OCI-LY1 (cell line): Measurements from ENCODE around the gene PARVG.

ENCODE experiments used
- H2AFZ ChIP-seq: fragments of 200-600 bp; sonication (generic), shearing (Covaris generic); 2 replicates; pipeline ENCODE4 v1.6.0; 2014; ENCODE audit warnings: antibody characterized with exemption, mild to moderate bottlenecking, low read length
- H3F3A ChIP-seq: fragments of 200-600 bp; sonication (generic), shearing (Covaris generic); 2 replicates; pipeline ENCODE4 v1.6.0; 2014; ENCODE audit warnings: mild to moderate bottlenecking, antibody characterized with exemption, low read length, moderate library complexity; ENCODE audit not compliant: insufficient read depth
- H3K27ac ChIP-seq: fragments of 200-600 bp; sonication (generic); 2 replicates; pipeline ENCODE4 v1.5.1; 2014; ENCODE audit warnings: low read length, mixed run types, mild to moderate bottlenecking, low read depth; ENCODE audit not compliant: poor library complexity, severe bottlenecking
- H3K27me3 ChIP-seq: fragments of 200-600 bp; sonication (generic); 2 replicates; pipeline ENCODE4 v1.6.0; 2014; ENCODE audit warnings: antibody characterized with exemption, mild to moderate bottlenecking, low read length, moderate library complexity; ENCODE audit not compliant: insufficient read depth
- H3K36me3 ChIP-seq: fragments of 200-600 bp; sonication (generic); 2 replicates; pipeline ENCODE4 v1.6.1; 2014; ENCODE audit warnings: mild to moderate bottlenecking, antibody characterized with exemption, low read length, moderate library complexity, mixed read lengths; ENCODE audit not compliant: insufficient read depth
- H3K4me1 ChIP-seq: fragments of 200-600 bp; sonication (generic); 2 replicates; pipeline ENCODE4 v1.5.1; 2014; ENCODE audit warnings: mild to moderate bottlenecking, low read length, moderate library complexity; ENCODE audit not compliant: insufficient read depth, severe bottlenecking
- H3K4me2 ChIP-seq: fragments of 200-600 bp; sonication (generic), shearing (Covaris generic); 2 replicates; pipeline ENCODE4 v1.6.1; 2014; ENCODE audit warnings: low read length
- H3K4me3 ChIP-seq: fragments of 200-600 bp; sonication (generic); 2 replicates; pipeline ENCODE4 v1.5.1; 2014; ENCODE audit warnings: low read length, low read depth, mild to moderate bottlenecking, mixed read lengths; ENCODE audit not compliant: poor library complexity, severe bottlenecking
- H3K79me2 ChIP-seq: fragments of 200-600 bp; shearing (Covaris generic); 2 replicates; pipeline ENCODE4 v1.6.1; 2016; ENCODE audit warnings: mixed run types, low read length, mixed read lengths; ENCODE audit not compliant: insufficient read depth
- H3K9ac ChIP-seq: fragments of 200-600 bp; sonication (generic), shearing (Covaris generic); 2 replicates; pipeline ENCODE4 v1.6.1; 2014; ENCODE audit warnings: mild to moderate bottlenecking, low read length, mixed read lengths
- H3K9me2 ChIP-seq: fragments of 200-600 bp; sonication (generic), shearing (Covaris generic); 2 replicates; pipeline ENCODE4 v1.6.1; 2014; ENCODE audit warnings: low read depth, mild to moderate bottlenecking, low read length, mixed read lengths
- H3K9me3 ChIP-seq: fragments of 200-600 bp; shearing (Covaris generic); 2 replicates; pipeline ENCODE4 v1.6.1; 2014; ENCODE audit warnings: low read length, mixed read lengths
- H4K20me1 ChIP-seq: fragments of 200-600 bp; sonication (generic), shearing (Covaris generic); 2 replicates; pipeline ENCODE4 v1.6.0; 2016; ENCODE audit warnings: mild to moderate bottlenecking, low read length; ENCODE audit not compliant: insufficient read depth
- EZH2 ChIP-seq: fragments of 200-600 bp; sonication (generic), shearing (Covaris generic); IDR thresholded peaks from 2 replicates; pipeline ENCODE4 v1.8.0; 2017; ENCODE audit warnings: borderline replicate concordance, mixed run types, mild to moderate bottlenecking, antibody characterized with exemption, low read length, moderate library complexity, mixed read lengths
- TF ChIP-seq, protein P1 (sequence below): fragments of 200-600 bp; sonication (generic), shearing (Covaris generic); IDR thresholded peaks from 2 replicates; pipeline ENCODE4 v1.5.1; 2017; ENCODE audit warnings: mild to moderate bottlenecking, antibody characterized with exemption, low read length, moderate library complexity, mixed read lengths

Gene PARVG

DNA sequence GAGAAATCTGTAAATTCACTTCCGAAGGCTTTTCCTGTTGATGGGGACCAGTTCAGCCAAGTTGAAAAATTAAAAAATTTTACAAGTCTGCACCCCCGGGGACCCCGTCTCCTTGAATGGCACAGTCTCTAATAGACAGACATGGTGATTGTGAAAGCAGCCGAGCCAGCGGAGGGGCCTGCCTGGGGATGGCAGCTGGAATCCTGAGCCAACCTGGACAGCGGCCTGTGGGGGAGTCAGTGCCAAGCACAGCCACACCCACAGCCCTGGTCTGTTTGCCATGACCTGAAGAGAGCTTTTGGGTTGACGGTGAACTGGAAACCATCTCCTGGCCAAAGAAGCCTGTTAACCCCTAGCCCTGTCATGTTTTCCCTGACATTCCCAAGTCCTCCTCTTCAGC lies 64.7 kb downstream of the PARVG start:
- Histone ChIP-seq H3K79me2 (no peaks in the 10 kb centered on the region), H3K4me2 (no peak overlapping the region), H2AFZ (no peak overlapping the region), H3K27ac (no peak overlapping the region), H3K9me2 (no peaks in the 10 kb centered on the region), H4K20me1 (no peaks in the 10 kb centered on the region), H3K4me1 (no peaks in the 10 kb centered on the region), H3K27me3 (peaks cover 4% of the 10 kb centered on the region; the same call in 1 of the 2 replicates), H3K4me3 (no peak overlapping the region), H3K9me3 (0 out of 2 replicates have a peak, but pooled peaks cover 4% of the 10 kb centered on the region), H3F3A (no peaks in the 10 kb centered on the region), H3K36me3 (no peaks in the 10 kb centered on the region), H3K9ac (no peak overlapping the region)
- TF ChIP-seq, protein P1, sequence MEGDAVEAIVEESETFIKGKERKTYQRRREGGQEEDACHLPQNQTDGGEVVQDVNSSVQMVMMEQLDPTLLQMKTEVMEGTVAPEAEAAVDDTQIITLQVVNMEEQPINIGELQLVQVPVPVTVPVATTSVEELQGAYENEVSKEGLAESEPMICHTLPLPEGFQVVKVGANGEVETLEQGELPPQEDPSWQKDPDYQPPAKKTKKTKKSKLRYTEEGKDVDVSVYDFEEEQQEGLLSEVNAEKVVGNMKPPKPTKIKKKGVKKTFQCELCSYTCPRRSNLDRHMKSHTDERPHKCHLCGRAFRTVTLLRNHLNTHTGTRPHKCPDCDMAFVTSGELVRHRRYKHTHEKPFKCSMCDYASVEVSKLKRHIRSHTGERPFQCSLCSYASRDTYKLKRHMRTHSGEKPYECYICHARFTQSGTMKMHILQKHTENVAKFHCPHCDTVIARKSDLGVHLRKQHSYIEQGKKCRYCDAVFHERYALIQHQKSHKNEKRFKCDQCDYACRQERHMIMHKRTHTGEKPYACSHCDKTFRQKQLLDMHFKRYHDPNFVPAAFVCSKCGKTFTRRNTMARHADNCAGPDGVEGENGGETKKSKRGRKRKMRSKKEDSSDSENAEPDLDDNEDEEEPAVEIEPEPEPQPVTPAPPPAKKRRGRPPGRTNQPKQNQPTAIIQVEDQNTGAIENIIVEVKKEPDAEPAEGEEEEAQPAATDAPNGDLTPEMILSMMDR, result no peak
- no peak for TF ChIP-seq EZH2

DNA sequence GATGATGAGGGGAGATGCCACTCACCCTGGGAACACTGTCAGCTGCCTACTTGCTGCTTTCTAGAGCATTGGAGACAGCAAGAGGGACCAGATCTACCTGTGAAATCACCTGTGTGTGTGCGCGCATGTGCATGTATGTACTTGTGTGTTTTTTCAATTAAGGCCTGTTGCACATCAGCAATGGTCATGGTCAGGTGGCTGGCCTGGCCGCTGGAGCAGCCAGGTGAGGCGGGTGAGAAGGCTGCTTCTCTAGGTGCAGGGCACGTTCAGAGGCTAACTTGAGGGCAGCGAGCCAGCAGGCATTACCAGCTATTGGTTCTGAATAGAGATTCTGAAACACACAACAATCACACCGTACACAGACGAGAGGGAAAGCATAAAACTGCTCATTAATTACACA lies 65.1 kb downstream of the PARVG start:
- H3K27ac ChIP-seq, result no peak overlapping the region

DNA sequence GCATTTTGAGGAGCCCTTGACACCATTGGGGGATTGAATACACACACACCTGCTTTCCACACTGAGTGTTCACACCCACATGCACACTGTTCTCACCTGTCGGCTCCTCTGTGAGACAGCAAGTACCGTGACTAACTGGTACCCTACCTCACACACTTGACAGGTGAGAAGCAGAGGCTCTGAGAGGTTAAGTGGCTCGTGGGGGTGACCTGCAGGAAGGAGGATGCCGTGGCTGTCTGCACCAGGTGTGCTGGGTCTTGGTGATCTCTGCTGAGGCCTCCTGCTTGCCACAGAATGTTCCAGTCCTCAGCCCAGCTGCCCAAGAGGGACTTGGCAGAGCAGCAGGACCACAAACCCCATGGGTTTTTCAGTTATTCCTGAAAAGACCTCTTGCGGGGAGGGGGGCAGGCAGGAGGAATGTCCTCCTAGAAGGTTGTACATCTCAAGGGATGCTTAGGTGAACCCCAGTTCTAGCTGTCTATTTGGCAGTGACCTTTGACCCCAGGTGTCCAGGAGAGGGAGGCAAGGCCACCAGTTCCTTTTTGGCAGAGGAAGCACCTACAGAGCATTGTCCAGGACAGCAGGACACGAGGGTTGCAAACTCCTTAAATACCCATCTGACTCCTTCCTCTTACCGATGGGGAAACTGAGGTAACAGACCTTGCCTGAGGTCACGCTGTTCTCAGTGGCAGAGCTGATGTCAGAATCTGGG lies 66.0 kb downstream of the PARVG start:
- Histone ChIP-seq H4K20me1 (no peaks in the 10 kb centered on the region), H3K9me2 (no peaks in the 10 kb centered on the region), H3F3A (no peaks in the 10 kb centered on the region), H3K4me1 (no peaks in the 10 kb centered on the region), H3K79me2 (no peaks in the 10 kb centered on the region), H3K27me3 (peaks cover 8% of the 10 kb centered on the region; the same call in 1 of the 2 replicates), H3K9me3 (0 out of 2 replicates have a peak, but pooled peaks cover 4% of the 10 kb centered on the region), H3K4me3 (no peak overlapping the region), H3K27ac (no peak overlapping the region), H3K4me2 (no peak overlapping the region), H3K9ac (no peak overlapping the region), H2AFZ (no peak overlapping the region), H3K36me3 (no peaks in the 10 kb centered on the region)
- TF ChIP-seq, protein P1, result no peak
- TF ChIP-seq EZH2, result no peak

More for the DNA sequence above, 65.1 kb downstream of the PARVG start:
- H3K9ac ChIP-seq, result no peak overlapping the region
- no peak overlapping the region for H3K4me2 ChIP-seq
- no peaks in the 10 kb centered on the region for H3K79me2 ChIP-seq
- no peak overlapping the region for H2AFZ ChIP-seq
- H3K4me1 ChIP-seq, result no peaks in the 10 kb centered on the region
- H3F3A ChIP-seq, result no peaks in the 10 kb centered on the region
- peaks cover 8% of the 10 kb centered on the region; the same call in 1 of the 2 replicates for H3K27me3 ChIP-seq
- H4K20me1 ChIP-seq, result no peaks in the 10 kb centered on the region
- H3K36me3 ChIP-seq, result no peaks in the 10 kb centered on the region
- 0 out of 2 replicates have a peak, but pooled peaks cover 4% of the 10 kb centered on the region for H3K9me3 ChIP-seq
- TF ChIP-seq, protein P1, result no peak
- TF ChIP-seq EZH2, result no peak
- H3K4me3 ChIP-seq, result no peak overlapping the region
- no peaks in the 10 kb centered on the region for H3K9me2 ChIP-seq
